DMS79 treated with DMSO at 0.1 percent for 48 hours (cell line): Measurements from ENCODE around the gene SLC44A4.

Source experiments
- DNase-seq: peaks from one replicate; lab custom pipeline; 2025; lab: John Stamatoyannopoulos, UW

SLC44A4 gene

DNA sequence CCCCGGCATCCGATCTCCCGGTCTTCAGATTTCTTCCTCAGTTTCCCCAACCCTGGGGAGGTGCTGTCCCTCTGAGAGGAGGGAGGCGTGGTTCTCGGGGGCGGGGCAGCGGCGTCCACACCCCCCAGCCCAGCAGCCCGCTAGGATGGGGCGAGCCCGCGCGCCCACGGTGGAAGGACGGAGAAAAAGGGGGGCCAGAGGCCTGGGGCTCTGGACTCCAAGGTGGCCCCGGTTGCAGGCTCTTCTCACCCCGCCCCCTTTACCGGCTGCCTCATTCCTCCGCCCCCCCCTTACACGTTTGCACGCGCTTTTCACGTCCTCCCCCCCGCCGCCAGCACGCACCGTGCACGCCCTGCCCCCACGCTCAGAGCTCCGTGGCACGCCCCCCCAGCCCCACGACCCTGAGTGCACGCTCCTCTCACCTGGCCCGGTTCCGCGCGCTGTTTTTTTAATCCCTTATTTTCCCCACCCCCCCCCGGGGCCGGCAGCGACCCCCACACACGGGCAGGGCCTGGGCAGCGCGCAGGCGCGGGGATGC is 22.7 kb upstream of the SLC44A4 start:
- peak; percentile 30 for DNase-seq

DNA sequence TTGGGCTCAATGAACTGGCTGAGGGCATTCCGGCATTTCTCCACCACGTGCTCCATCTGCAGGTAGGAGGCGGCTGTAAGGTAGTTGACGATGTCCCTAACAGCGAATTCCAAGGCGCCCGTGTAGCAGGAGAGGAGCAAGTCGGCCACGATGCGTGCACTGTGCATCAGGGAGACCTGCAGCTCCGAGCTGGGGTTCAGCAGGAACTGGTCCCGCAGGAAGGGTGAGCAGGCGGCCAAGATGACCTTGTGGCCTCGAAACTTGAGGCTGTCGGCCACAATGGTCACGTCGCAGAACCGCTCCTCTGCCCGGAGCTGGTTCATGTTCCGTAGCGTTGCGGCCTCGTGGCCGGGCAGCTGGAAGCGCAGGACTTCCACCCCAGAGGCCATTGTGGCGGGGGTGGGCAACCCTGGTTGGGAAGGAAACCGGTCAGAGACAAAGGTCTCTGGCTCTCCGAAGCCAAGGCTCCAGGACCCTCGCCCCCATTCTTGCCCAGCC is 22.2 kb upstream of the SLC44A4 start:
- DNase-seq = no peak

DNA sequence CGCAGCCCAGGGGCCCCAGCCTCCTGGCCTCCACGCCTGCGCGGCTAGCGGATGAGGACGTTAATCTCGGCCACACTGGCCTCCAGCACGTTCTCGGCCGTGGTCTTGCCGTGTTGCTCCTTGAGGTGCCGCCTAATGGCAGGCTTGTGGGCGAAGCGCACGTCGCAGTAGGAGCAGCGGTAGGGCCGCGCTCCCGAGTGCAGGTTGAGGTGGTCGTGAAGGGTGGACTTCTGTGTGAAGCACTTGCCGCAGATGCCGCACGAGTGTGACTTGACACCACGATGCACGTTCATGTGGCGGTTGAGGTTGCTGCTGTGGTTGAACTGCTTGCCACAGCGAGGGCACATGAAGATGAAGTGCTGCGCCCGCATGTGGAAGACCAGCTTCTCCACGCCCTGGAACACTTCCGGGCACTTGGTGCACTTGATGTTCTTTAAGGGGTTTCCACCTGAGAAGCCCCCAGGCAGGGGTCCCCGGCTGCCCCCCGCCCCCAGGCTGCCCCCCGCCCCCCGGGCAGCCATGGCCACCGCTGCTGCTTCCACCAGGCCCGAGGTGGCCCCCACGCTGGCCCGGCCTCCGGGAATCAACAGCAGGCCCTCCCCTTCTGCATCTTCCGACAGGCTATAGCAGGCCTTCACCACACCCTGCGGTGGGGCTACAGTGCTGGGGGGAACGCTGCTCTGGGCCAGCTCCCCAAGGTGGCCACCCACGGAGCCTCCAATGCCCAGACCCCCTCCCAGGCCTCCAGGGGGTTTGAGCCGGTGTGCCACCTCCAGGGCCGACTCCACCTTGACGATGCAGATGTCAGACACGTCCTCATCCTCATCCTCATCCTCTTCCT is 21.3 kb upstream of the SLC44A4 start:
- no peak for DNase-seq

DNA sequence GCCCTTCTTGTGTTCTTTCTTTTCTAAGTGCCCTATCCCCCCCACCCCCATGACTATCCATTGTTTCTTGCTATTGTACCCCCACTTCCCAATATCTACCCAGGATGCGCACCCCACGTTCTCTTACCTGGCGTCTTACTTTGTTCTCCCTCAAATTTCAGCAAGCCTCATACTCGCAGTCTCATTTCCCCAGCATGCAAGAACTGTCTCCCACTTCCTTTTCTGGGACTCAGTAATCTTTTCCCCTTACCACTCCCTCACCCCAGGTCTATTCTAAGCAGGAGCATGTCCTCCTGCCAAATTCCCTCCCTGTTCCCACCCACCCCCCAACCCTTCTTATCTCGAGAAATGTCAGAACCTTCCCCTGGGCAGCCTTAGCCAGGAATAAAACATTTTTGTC is 20.4 kb upstream of the SLC44A4 start:
- DNase-seq = no peak

DNA sequence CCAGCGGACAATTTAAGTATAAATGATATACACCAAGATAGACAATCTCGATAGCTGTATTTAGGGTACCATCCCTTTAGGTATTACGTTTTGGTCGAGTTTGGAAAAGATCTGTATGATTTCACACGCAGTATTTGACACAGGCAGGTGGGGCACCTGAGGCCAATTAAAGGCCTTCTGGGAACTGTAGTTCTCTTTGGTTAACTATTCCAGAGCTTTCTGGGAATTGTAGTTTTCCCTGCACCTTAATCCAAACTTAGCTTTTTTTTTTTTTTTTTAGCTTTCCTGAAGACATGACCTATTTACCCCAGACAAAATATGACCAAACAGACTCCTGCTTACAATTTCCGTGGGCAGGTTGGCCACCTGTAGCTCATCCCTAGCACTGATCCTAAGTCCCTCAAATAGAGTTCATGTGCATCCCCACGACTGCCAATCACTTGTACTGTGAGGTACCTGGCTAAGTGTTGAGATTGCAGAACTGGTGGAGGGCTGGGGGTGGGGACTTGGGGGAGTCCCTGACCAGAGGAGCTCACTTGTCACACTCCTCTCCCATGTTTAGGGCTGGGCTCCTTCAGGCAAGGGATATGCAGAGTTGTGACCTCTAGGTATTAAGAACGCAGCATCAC is 19.7 kb upstream of the SLC44A4 start:
- peak; percentile 66 for DNase-seq

DNA sequence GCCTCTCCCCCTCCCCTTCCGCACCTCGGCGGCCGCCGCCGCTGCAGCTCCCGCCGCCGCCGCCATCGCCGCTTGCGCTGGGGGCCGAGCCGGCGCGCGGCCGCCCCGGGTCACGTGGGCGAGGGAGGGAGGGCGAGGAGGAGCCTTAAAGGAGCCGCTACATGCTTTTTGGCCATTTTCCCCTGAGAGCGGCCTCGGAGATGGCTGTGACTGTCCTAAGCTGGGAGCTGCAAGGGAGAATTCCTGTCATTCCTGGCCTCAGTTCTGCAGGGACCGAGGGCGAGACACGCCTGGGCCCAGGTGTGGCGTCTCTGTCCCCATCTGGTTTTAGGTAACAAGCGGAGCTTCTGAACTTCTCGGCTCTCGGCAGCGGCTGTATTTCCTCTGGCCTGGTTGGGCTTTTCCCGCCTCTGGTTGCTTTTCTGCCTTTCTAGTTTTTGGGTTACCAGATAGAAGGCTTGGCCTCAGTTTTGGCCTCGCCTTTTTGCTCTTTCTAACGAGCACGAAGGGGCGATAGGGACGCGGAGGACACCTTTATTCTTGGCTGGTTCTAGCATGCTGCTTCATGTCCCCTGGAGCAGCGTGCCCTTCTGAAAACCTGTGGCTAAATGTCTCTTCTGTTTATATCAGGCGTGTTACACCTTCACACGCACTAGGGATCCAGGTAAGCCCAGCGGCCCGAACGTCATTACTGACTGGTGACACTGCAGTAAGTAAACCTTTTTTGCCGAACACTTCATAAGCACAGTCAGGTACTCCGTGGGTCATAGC is 19.0 kb upstream of the SLC44A4 start, which contains the start of gene EHMT2:
EHMT2 (minus strand) TSS at position 87 of the 771 bp plus-strand sequence; CDS start at position 66, 21 bp downstream.
- DNase-seq = peak; percentile 81

DNA sequence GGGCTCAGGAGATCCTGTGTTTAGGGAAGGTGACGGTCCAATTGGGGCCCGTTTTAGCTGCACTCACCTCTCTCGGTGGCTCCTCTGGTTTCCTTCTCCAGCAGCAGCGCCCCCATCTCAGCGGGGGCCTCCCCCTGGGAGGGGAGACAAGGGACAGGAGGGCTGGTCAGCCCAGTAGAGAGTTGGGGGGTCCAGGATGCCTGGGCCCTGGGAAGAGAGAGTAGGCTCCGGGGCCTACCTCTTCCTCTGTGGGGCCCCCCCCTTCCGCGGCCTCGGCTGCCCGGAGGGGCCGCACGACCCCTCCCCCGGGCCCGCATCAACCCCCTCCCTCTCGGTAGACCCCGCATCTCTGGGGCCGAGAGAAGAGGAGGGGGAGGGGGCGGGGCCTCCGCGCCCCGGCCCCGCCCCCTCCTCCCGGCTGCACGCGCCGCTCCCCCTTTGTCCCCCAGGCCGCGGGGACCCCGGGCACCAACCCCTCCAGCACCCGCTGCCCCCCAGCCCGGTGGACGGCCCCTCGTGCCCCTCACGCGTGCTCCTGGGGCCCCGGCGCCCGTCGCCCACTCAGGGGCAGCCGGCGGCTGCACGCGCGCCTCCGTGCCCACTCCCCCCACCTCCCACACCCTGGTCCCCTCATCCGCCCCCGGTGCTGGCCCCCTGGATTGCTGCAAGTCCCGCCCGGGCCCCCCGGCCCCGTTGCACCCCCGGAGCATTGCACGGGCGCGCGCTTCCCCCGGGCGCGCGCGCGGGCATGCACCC is 18.2 kb upstream of the SLC44A4 start:
- DNase-seq = no peak

DNA sequence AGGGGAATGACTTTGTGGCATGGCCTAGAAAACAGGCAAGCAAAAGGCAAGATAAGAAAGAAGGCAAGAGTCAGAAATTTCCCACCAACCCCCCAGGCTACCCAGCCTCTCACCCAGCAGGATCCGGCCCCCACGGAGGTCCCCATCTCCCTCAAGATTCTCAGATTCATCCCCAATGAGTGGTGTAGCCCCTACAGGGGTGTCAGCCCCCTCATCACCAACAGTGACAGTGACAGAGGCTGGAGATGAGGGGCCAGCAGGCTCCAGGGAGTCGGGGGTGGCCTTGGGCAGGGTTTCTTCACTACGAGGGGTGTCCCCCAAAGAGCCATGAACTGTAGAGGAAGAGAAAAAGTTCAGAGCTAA is 17.7 kb upstream of the SLC44A4 start:
- no peak for DNase-seq

DNA sequence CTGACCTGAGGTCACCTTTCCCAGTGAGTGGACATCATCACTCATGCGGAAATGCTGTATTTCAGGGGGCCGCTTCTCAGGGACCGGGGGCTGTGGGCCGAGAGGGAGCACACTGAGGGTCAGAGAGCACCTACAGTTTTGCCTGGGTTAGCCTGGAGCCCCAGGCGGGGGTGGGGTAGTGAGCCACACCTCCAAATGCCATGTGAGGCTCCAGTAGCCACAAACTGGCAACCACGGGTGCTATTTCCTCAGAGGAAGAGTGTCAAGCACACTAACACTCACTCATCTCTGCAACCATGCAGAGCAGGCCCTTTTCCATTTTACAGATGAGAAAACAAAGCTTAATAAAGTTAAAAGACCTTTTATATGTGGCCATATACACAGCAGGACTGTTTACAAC is 14.0 kb upstream of the SLC44A4 start:
- DNase-seq = no peak

DNA sequence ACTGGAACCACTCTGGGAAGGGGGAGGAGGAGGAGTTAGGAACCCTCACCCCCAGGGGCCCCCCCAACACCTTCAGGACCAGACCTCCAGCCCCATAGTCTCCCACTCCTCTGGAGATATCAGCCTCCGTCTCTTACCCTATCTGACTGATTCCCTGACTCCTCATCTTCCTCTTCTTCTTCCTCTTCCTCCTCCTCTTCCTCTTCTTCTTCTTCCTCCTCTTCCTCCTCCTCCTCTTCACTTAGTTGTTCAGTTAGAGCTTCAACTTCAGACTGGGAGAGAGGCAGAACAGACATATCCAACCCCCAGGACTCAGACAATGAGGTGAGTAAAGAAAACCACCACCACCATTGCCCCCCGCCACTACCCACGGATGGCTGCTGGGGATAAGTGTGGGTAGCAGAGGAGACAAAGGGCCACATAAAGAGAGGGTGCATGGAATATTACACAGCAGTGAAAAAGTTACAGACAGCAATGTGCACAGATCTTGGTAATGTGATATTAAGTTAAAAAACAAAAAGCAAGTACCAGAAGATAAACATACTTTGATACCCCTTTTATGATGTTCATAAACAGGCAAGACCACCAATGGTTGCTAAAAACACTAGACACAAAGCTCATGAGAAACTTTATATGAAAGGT is 10.7 kb upstream of the SLC44A4 start:
- DNase-seq = no peak

DNA sequence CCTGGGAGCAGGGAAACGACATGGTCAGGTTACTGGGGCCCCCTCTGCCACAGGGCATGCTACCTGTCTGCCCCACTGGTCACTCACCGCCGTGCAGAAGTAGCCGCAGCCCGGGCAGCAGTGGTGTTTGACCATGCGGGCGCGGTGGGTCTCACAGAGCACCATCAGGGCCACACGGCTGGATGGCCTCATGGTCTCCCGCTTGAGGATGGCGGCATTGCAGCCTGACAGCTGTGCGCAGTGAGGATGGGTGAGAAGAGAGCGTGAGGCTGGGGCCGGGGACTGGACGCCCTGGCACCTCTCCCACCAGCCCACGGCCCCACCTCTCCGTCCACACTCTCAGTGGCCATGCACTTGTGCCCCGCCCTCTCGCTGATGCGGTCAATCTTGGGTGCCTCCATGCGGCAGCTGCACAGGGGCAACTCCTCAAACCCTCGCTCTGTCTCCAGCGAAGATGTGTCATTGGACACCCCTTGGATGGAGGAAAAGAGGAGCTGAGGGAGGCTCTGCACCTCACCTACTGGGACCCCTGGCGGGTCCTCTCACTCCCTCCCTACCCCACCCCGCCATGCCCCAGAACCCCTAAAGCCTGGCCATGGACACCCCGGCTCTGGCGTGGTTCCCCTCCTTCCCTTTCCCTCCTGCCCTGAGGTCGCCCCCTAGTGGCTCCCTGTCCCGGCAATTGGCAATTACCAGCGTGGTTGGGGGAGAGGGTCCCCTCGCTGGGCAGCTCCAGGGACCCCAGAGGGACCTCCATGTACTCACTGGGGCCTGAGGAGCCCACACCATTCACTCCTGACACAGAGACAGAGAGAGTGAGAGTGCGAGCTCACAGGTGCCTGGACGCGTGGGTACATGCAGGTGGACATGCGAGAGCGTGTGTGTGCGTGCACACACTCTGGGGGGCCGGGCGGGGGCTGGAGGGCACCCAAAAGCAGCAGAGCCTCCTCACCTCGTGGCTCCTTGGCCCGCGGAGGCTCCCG is 9.8 kb upstream of the SLC44A4 start:
- DNase-seq = no peak

DNA sequence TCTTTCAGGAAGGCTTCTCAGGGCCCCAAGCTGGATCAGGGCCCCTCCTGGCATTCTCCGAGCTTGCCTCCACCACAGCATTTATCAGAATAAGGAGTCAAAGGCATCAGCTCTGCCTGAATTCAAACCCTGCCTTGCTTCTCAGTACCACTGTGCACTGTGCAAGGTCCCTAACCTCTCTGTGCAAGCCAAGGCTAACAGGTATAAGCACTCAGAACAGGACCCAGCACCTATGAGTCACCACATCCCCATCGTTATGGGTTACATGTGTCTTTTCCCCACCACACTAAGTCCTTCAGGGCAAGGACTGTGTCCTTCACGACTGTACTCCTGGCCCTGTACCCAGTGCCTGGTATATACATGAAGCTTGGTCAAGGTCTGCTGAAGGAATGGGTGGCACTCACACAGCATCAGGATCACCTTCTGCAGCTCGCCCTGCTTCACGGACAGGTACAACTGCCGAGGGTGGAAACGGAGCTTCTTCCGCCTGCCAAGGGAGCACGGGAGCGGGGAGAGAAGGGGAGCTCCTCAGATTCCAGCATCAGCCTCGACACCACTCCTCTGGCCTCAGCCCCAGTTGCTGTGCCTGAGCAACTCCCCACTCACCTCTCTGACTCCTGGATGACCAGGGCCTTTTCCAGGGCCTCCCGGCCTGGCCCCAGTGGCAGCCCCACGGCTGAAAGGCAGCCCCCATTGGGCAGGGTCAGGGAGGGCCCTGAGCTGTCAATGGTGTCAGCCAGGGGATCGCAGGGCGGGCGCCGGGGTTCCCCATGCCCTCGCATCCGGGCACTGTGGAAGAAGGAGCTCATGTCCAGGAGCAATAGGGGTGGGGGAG is 8.6 kb upstream of the SLC44A4 start:
- no peak for DNase-seq

DNA sequence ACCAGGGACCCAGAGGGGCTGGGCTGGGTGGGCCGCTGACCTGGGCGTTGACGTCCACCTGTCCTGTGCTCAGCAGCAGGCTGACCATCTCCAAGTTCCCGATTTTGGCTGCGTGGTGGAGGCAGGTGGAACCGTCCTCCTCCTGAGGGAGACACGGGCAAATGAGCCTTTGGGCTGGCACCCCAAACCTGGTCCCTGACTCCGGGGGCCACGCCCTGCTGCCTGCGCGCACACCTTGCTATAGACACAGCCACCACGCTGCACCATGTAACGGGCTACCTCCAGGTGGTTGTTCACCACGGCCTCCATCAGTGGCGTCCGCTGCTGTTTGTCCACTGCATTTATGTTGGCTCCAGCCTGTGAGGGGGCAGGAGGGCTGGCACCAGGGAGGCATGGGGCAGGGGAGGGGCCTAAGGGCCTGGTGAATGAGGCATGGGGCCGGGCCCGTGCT is 7.8 kb upstream of the SLC44A4 start:
- DNase-seq = no peak

DNA sequence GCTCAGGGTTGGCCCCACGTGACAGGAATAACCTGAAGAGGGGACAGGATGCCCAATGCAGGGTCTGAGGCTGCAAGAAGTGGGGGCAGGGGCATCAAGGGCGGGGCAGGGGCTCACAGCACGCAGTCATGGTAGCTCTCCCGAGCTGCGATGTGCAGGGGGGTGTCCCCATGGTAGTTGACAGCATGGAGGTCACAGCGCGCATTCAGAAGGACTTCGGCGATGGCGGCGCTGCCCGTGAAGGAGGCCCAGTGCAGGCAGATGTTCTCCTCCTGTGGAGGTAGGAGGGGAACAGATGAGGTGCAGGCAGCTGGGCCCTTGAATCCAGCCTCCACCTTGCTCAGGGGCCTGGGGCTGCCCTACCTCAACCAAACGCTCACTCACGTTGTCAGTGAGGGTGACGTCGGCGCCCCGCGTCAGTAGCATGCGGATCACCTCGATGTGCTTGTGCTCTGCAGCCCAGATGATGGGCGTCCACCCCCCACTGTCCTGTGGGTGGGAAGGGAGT is 5.8 kb upstream of the SLC44A4 start:
- no peak for DNase-seq

DNA sequence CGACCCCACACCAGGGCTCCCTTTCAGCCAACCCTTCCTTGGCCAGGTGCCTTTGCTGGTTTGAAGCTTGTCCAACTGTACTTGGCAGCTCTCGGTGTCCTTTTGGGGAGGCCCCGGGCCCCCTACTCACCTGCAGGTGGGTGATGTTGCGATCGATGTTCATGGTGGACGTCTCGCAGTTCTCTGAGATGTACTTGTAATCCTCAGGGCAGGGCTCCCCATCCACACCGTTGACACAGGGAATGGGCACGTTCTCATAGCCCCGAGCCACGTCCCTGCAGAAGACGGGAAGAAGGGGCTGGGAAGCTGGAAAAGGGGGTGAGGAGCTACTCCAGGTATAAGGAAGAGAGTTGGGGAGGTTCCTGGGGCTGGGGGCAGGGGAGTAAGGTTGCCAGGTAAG is 4.9 kb upstream of the SLC44A4 start:
- no peak for DNase-seq

DNA sequence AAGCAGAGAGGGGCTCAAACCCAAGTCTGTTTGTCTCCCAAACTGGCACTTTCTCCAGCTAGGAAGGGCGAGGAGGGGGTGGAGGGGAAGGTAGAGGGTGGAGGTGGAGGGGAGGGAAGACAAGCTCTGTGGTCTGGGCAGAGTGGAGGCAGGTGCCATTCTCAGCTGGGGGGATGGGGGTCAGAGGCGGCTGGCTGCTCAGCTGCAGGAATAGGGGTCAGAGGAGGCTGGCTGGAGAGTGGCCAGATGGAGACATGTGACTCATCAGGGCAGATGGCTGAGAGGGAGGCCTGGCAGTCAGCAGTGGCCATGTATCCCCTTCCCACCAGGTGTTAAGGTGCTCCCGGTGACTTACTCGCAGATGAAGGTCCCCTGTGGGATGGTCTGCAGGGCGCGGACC is 3.5 kb upstream of the SLC44A4 start:
- no peak for DNase-seq

DNA sequence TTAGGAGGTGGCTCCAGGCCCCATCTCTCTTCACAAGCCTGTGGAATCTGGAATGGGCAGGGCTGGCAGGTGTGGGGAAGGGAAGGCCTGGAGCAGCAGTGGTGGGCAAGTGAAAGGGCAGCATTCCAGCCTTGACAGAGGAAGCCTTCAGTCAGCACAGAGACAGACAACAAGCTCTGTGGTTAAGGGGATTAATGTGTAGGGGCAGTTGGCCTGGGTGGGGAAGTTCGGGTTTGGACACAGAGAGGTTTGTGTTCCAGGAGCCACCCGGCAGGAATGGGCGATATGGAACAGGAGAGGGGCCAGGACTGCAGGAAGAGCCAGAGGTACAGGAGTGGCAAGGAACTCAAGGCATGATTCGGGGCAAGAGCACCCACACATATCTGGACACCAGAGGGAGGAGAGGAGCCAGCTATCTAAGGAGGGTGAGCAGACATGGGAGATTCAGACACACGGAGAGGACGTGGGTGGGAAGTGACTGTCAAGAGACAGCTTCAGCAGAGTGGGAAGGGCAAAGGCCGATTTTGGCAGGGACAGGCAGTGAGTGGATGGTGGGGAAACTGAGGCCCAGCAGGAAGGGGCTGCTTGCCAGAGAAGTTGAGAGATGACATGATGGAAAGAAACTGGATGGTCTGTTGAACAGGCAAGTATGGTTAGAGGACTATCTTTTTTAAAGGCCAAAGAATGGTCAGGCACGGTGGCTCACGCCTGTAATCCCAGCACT is 2.5 kb upstream of the SLC44A4 start:
- no peak for DNase-seq

DNA sequence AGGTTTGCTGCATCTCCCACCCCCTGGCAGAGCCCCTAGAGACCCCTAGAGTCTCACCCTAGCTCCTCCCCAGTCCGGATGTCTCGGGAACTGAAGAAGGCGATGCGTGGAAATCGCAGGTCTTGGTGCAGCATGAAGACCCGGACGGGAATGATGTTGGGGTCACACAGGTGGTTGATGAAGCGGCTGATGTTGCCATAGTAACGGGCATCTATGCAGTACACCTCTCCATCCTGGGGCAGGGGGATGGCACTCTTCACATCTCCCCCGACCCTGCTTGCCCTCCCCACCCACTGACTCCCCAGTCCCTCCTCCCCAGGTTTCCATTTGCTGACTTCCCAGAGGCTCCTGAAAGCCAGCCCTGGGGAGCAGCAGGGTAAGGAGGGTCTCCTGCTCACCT is 1.8 kb upstream of the SLC44A4 start:
- DNase-seq = no peak
